HL-60/S4 treated with retinoic acid at 250 ng/mL for 4 days and 3 days (cell line): ENCODE results near the gene ARHGAP24.
"Not testable (repeated sequence)": the region's sequence is repeated elsewhere in the genome, so short reads cannot be mapped to it uniquely, and the experiment has no call there.

Experiments
- in situ Hi-C: fragments of 300-500 bp; cut with MboI; formaldehyde crosslinking; loops from 2 replicates; pipeline ENCODE4 v1.7.0; 2022; ENCODE audit warnings: low sequenced_read_pairs

Gene ARHGAP24

DNA sequence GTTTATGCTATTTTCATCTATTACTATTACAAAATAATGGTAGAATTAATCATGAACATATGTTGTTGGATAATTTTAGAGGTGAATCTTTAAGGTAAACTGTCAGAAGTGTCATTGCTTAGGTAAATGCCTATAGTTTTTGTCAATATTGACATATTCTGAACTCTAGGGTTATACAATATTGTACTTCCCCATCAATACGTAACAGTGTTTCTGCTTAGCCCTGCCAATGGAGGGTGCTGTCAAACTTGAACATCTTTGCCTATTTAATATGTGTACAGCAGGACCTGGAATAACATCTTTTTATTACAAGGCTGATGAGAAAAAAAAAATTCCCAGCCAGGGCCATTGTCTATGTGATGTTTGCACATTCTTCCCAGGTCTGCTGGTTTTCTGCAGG, 40.8 kb downstream of the ARHGAP24 start:
- in situ Hi-C loops = no loop called here

DNA sequence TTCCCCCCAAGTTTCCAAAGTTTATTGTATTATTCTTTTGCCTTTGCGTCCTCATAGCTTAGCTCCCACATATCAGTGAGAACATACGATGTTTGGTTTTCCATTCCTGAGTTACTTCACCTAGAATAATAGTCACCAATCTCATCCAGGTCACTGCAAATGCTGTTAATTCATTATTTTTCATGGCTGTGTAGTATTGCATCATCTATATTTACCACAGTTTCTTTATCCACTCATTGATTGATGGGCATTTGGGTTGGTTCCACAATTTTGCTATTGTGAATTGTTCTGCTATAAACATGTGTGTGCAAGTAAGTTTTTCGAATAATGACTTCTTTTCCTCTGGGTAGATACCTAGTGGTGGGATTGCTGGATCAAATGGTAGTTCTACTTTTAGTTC, 43.6 kb downstream of the ARHGAP24 start:
- in situ Hi-C loops = not testable (repeated sequence)

DNA sequence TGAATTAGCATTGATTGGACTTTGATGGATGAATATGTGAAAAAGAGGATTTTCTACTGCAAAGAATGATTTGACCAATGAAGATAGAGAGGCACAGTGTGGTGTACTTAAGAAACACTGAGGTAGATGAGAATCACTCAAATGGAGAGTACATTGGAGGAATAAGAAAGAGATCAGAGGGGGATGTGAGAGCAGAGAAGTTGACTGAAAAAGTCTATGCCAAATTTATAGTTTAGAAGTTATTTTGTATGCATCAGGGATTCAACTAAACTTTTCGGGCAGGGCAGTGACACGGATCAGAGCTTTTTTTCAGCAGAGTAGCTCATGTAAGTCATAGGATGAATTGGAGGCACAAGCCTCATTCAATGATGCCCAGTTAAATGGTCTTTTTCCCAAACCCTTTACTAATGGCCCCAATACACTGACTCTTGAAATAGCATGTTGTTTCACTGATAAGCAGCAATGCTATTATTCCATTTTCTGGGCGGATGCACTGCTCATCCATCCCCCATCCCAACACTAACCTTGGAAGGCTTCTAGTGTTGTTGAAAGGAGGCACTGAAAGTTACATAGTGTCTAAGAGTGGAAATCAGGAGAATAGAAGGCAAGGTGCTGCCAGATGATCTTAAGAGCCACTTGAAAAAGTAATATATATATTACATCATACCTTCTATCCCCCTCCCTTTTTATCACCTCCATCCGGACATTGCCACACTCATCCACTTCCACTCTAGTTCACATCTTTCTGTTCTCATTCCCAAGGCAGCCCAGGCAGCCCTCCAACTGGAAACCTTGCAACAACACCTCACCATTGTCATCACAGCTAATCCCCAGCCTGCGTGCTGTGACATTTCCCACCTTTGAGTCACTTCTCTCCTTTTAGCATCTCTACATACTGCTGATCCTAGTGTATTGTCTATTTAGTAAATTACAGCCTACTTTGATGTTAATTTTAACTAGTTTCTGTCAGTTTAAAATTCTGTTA, 46.1 kb downstream of the ARHGAP24 start:
- in situ Hi-C loops = no loop called here

DNA sequence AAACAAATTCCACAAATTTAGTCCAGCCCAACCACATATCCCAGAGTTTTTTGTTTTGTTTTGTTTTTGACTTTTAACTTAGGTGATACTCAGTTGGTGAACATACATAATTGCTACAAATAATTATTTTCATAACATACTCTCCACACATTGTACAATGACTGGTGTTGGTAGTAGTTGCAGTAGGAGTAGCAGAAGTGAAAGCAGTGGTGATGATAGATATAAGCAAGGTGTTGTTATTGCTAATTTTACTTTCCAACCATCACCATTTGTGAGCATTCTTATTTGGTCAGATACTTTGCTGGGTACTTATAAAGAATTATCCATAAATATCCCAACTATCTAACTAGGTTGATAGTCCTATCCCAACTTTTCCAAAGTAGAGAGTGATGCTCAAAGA, 47.3 kb downstream of the ARHGAP24 start:
- in situ Hi-C loops = no loop called here

DNA sequence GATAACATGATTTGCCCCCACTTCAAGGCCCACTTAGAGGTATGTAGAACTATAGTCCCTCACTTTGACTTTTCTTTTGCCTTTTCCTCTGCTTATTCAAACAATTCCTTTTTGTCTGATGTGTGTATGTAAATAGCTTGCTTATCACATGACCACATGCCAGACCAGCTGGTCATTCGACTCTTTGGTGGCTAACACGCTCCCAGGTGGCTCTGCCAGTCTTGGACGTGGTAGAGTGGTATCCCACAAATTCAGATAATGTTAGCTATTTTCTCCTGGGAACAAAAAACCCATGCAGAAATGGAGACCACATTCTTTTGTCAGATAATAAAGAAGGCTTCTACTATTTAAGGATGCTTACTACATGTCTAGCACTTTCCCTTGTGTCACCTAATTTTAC, 47.9 kb downstream of the ARHGAP24 start:
- in situ Hi-C loops = no loop called here

DNA sequence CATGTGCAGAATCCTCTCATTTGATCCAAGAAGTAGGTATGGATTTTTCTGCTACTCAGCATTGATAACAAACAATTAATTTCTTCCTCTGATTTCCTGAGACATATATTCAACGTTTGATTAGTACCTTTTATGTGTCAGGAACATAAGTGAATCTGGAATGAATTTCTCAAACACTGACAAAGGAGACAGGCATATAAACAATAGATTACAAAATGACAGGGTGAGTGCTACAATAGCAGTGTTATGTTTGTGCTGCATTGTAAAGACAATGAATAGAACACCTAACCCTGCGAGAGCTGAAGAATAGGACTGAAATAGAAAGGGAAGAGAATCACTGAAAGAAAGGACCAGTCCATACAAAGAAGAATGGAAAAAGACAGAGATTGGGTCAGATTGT, 52.9 kb downstream of the ARHGAP24 start:
- in situ Hi-C loops = no loop called here

DNA sequence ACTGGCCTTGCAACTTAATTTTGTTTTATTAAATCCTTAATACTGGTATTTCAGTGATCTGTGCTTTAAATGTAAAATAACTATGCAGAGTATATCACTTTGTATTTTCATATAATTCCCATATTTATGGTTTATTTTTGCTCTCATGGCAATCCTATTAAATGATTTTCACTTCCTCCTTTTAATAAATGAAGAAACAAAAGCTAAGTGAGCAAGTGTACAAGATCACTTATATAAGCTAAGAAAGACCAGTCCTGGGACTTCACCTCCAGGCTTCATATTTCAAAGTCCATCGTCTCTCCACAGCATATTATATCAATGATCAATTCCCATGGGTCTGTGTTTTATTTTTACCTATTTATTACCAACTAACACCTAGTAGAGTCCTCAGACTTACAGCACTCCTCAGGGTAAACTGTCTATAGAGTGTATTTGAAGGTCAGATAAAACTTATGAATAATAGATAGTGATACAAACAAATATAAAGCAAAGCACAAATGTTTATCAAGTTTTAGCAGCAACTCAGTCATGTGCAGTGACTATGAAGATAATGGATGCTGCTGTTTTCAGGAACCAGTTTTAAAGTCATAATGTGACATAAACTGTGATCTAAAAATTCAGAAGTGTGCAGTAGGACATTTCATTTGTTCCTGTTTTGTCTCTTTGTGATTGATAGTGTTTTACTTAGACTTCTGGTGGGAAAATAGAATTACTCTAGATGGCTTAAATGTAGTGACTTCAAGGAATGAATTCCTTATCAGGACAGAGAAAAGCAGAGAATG, 56.8 kb downstream of the ARHGAP24 start:
- in situ Hi-C loops = no loop called here

DNA sequence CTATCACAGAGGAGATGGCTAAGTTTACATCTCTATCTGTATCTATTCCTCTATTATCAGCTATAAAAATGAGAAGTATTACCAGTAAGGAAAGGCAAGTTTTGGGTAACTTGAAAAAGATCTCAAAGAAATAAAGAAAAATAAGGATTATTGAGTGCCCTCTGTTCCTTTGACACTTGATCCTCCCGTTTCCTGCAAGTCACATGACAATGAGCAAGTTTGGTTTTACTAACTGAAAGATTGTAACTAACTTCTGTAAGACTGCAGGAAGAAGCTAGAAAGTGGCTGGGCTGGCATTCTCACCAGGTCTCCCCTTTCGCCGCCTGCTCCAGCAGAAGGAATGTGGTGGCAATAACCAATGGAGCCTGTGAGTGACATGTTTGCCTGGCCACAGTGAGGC, 59.2 kb downstream of the ARHGAP24 start:
- in situ Hi-C loops = no loop called here

DNA sequence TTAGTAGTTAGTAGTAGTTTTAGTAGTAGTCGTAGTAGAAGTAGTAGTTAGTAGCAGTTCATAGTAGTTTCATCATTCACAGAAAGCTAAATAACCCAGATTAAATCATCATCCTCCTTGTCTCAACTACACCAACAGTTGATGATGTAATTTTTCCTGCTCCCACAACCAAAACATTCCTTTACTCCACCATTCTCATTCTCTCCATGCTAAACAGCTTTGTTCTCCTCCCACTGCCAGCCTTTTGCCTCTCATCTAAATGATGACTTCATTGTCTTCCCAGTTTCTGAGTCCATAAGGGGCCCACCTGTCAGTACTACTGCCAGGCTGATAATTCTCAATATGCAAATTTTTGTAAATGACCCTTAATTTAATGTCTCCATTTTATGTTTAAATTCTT, 68.9 kb downstream of the ARHGAP24 start:
- in situ Hi-C loops = no loop called here

DNA sequence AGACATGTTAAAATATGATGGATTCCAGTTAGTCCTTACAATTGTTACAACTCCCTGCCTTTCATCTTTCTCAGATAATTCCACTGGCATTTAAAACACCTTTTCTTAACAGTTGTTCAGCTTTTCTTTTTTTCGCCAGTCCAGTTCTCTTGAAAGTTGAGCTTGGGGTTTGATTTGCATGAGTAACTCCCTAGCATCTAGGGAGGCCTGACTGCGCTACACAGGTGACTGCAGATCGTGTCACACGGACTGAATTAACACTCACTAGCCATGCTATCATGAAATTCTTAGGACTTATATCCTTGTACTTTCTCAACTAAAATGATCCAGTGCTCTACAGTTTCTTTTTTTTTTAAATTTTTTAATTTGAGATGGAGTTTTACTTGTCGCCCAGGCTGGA, 69.8 kb downstream of the ARHGAP24 start:
- in situ Hi-C loops = no loop called here

DNA sequence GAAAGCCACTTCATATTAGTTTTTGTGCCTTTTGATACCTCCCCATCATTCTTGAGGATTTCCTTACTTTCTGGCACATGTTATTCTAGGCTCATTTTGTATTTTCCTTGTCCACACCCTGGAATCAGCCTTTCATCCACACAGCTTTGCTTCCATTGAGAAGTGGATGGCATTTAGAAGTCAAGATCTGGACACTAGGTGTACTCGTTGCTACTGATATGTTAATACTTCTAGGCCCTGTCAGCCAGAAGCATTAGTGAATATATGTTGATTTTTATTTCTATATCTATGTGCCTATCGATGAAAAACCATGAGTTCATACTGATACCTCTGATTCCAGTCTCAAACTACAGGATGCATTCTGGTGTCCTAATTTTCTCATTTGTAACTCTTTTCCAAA, 73.2 kb downstream of the ARHGAP24 start:
- in situ Hi-C loops = no loop called here

DNA sequence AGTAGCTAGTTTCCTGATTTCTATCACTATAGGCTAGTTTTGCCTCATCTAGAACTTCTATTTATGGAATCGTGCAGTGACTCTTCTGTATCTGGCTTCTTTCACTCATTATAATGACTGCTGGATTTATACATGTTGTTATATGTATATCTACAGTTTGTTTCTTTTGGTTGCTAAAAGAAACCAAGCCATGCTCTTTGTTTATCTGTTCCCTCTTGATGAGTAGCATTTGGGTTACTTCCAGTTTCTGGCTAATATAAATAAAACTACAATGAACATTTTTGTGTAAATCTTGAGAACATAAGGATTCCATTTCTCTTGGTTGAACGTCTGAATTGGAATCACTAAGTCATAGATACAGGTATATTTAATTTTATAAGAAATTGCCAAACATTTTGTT, 73.9 kb downstream of the ARHGAP24 start:
- in situ Hi-C loops = no loop called here

DNA sequence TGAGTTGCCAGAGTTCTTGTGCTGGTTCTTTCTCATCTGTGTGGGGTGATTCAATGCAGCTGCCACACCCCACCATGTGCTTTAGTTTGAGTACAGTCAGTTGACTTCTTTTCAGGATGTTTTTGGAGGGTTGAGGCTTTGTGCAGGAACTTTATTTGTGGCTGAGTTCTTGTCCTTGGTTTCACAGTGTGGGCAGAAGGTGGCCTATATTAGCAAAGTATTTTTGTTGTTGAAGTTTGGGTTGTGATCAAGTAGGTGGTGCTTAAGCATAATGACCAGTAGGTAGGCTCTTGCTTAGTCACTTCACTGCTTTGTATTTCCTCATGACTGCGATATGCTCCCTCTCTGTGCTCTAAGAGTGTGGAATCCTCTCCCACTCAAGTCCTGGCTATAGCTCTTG, 80.3 kb downstream of the ARHGAP24 start:
- in situ Hi-C loops = no loop called here

DNA sequence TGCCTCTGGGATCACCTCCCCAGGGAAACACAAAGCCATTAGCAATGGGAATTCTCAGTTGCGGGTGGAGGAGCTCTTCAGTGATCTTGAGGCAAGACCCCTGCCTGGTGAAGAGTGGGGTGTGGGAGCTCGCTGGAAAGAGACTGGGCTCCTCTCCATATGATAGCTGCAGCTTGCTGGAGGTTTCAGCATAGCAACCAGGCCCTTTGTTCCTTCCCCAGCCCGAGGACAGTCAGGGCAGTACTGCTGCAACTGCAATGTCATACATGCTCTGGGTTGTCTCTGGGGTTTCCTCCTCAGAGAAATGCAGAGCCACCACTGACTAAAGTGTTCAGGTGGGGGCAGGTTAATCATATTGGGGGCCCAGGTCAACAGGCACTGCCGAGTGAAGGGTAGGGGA, 81.3 kb downstream of the ARHGAP24 start:
- in situ Hi-C loops = no loop called here

DNA sequence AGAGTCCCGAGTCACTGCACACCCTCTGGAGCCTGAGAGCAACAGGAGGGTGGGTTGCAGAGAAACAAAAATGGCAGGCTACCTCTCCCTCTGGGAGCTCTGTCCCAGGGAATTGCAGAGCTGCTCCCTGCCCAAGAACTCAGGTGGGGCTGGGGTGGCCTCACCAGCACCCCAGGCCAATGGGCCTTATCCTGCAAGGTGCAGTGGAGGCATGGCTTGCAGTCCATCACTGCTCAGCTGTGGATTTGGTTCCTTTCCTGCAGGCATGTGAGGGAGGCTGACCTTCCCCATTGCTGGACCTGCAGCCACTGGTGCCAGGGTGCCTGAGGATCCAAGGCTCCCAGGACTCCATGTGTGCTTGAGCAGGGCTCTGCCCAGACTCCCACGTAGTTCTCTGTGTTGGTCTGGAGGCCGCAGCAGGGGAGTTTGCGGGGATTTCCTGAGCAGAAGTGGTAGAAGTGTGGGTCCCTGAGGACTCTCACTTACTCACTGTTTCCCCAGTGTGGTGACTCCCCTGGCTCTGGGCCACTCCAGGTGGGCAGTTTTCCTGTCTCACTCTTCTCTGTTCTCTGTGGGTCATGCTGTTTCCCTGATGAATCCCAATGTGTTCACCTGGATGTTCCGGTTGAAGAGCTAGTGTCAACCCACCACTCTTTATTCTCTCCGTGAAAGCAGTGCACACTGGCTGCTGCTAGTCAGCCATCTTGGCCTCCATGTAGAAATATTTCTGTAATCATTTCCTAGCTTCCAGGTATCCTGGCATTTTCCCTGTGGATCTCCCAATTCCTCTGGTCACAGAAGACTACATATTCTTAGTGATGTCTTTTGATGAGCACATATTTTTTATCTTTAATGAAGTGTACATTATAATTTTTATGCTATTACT, 82.3 kb downstream of the ARHGAP24 start:
- in situ Hi-C loops = no loop called here

DNA sequence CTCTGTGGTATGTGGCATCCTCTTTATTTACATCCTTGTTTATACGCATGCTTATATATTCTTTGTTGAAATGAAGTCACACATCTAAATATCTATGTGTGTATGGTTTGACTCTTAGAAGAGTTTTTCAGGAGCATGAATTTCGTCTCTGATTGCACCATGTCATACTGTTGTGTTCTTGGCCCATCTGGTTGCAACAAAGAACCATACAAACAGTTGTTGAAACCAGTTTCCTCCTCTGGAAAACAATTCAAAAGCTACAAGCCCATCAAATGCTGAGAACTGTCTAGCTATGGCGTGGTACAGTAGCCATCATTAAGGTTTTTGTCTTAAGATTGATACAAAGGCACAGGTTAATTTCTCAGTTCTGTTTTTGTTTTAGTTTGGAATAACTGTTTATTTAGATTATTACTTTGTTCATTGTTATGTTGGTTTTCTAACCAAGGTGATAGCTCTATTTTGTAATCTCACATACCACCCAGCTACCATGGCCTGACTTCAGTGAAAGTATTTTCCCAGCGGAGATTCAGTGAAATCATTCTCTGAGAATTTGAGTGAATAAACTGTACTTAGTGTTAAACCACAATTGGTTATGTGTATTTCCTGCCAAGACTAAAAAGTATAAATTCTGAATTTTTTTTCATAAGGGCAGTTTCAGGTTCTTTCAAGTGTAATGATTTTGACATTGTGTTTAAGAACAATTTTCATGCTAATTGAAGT, 91.0 kb downstream of the ARHGAP24 start:
- in situ Hi-C loops = no loop called here

DNA sequence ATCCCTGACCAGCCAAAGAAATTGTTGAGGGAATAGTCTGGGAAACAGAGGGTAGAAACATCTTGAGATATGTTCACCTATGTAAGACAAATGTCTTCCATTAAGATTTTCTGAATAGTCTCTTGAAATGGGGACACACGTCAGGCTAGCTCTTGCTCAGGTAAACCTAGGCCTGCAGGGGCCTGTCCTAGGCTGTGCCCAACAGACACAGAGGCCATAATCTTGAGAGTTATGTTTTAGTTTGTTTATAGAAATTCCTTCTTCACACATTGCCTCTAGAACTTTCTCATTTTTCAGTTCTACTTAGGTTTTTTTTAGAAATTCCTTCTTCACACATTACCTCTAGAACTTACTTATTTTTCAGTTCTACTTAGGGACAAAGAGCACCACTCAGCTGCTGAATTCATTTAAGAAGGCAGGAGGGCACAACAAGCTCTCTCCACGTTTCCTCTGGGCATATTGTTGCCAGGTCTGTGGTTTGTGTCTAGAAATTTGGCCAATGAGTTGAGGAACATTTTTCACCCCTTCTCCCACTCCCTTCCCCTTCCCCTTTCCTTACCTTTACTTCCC, 94.9 kb downstream of the ARHGAP24 start:
- in situ Hi-C loops = no loop called here

DNA sequence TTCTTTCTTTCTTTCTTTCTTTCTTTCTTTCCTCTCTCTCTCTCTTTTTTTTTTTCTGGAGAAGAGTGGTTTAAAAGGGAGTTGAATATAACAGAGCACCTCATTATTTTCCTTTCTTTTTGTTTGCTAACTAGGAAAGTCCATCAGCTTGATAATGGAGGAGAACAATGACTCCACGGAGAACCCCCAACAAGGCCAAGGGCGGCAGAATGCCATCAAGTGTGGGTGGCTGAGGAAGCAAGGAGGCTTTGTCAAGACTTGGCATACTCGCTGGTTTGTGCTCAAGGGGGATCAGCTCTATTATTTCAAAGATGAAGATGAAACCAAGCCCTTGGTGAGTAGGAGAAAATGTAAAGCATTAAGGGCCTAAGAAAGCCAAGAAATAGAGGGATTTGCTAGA, 95.4 kb downstream of the ARHGAP24 start:
- in situ Hi-C loops = no loop called here

DNA sequence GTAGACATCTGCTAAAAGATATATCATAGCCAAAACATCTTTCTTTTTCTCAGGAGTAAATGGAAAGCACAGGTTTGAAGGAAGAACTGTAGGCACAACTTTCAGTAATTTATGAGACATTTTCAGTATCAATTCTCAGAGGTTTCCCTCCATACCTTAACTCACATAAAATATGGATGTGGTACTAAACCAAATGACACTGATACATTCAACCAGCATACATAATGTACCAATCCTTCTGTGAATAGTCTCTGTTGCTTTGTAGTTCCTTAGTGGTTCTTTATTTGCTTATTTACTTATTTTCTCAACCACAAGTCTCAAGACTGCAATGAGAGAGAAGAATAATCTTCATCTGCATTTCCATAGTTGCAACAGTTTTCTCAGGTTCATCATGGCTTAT, 96.1 kb downstream of the ARHGAP24 start:
- in situ Hi-C loops = no loop called here

DNA sequence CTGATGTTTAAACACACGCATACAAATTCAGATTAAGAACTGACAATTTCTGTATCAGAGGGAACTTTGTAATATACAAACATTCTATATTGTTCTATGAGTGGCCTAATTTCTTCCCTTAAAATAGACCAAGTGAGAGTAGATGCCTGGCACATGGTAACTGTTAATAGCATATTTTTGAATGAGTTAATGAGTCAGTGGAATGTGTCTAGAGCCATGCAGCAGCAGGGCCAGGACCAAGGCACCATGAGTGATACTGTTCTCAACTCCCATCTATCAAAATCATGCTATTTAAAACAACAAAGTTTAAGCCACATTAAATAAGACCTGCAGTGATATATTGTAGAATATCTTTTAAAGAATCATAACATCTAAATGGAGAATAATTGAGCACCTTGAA, 98.3 kb downstream of the ARHGAP24 start:
- in situ Hi-C loops = no loop called here
